ENCODE data around the gene SNX9.
"Not testable (repeated sequence)": the region's sequence is repeated elsewhere in the genome, so short reads cannot be mapped to it uniquely, and the experiment has no call there.

SNX9 gene

DNA sequence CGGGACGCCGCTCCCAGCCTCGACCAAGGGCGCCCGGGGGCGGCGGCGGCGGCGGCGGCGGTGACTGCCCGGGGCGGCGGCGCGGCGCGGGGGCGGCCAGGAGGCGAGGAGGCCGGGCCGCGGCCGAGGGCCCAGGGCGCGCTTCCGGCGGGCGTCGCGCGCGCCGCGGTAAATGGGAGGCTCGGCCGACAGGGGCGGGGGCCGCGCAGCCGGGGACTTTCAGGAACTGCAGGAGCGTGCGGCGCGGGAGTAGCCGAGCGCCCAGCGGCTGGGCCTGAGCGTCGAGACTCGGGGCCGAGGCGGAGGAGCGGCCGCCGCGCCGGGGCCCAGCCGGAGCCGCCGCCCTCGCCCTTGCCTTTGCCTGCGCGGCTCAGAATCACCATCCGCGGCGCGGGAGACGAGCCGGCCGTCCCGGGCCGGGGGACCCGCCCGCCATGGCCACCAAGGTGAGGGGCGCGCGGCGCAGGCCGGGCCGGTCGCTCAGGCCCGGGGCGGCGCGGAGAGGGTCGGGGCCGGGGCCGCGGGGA, at the start of gene SNX9:
Gene SNX9, plus strand, starts transcription at position 246 of the 527 bp plus-strand sequence. Its CDS starts 189 bp downstream, at position 435.
- peak in 1 of 2 donors; percentile 43 for DNase-seq (ENCODE audit: low read depth in 2 of 2)

DNA sequence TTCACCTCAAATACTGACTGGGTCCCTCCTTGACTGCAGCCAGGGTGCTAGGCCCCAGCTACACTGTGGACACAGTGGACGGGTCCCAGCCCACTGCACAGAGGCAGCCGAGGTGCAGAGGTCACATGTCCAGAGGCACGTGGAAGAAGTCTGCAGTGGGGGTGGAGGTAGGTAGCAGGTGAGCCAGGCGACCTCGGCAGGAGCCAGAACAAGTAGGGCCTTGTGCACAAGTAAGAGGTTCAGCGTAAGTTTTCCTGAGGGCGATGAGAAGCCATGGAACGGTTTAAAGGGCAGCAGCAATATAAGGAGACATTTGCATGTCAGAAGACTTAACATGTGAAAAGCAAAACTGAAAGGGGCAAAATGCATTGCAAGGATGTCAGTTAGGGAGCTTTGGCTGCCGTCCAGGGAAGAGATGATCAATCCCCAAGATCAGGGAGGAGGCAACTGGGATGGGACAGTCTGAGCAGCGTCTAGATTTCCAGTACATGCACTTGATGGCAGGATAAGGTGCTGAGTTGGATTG, 49.7 kb upstream of the SNX9 start:
- no peak for DNase-seq (ENCODE audit: low read depth in 2 of 2)

DNA sequence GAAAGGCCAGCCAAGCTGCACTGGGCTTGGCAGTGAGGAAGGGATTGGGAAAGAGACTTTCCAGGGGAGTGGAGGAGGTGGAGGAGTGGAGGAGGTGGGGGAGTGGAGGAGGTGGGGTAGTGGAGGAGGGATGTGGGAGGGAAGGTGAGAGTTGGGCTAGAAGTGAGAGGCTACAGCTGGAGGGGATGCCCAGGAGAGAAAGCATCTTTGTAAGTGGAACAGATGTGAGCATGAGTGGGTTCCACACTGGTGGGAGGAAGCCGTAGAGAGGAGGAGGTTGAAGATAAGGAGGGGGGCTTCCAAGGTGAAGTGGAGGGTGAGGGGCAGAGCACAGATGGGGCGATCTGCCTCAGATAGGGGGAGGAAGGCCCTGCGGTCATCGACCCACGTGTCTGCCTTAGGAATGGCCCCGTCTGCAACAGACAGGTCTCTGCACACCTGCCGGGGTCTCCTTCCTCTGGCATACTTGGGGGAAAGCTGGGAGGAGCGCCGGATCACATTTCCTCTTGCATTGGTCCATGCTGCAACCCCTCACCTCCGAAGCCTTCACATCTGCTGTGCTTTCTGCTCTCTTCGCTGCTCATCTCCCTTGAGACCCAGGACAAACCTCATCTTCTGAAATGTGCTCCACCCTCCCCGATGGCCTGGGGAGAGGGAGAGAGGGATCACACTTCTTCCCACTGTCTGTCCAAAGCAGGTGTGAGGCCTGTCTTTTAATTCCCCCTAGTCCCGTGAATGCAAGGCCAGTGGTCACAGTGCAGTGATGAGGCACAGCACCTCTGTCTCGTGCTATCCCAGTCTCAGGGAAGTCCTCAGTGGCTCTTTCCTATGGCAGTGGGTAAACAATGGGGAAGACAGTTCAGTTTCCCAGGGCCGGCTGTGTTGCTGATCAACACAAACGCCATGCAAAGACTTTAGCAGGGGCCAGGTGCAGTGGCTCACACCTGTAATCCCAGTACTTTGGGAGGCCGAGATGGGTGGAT, 48.6 kb upstream of the SNX9 start:
- DNase-seq (ENCODE audit: low read depth in 2 of 2), result no peak

DNA sequence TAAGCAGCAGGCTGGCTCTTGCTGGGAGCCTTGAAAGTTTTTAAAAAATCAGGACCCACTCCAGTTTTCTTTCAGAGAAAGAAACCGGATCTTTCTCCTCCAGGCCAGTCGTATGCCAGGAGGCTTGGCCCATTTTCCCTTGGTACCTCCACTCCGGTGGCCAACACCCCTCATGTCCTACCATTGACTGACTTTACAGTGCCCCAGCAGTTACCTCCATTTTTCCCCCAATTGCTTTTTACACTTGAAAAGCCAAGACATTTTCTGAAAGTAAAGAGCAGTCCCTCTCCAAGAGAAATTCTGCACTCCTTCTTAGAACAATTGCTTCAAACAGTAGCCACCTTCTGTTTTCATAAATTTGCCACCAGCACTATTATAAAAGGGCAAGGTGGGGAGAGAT, 47.7 kb upstream of the SNX9 start:
- no peak for DNase-seq (ENCODE audit: low read depth in 2 of 2)

DNA sequence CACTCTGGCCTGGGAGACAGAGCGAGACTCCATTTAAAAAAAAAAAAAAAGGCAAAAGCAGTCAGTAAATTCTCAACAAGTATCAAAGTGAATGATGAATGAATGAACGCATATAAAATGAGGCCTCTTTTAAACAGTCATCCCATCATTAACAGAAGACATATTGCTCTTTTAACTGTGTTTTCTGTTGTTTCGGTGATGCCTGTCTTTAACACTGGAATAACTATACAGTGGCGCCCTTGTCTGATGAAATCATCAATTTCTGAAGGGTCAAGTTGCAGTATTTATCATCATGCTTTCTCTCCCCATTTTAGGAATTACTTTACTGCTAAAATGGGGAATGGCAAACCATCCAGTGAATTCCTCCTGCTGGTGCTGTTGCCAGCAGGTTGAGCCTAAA, 45.7 kb upstream of the SNX9 start:
- DNase-seq (ENCODE audit: low read depth in 2 of 2), result no peak

DNA sequence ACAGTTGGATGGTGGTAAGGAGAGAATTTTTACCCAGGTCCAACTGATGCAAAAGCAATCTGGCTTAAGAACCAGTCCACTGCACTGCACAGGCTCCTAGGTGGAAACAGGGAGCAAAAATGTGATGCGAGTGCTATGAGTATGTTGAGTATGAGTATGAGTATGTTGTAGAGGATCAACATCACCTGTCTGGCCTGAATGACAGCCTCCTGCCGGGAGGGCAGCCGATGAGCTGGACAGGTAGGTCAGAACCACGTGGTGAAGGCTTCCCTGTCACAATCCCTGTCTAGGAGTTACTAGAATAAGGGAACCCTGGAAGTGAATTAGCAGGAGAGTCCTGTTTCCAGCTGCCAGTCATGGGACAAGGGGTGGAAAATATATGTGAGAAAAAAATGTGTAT, 44.3 kb upstream of the SNX9 start:
- DNase-seq (ENCODE audit: low read depth in 2 of 2), result no peak

DNA sequence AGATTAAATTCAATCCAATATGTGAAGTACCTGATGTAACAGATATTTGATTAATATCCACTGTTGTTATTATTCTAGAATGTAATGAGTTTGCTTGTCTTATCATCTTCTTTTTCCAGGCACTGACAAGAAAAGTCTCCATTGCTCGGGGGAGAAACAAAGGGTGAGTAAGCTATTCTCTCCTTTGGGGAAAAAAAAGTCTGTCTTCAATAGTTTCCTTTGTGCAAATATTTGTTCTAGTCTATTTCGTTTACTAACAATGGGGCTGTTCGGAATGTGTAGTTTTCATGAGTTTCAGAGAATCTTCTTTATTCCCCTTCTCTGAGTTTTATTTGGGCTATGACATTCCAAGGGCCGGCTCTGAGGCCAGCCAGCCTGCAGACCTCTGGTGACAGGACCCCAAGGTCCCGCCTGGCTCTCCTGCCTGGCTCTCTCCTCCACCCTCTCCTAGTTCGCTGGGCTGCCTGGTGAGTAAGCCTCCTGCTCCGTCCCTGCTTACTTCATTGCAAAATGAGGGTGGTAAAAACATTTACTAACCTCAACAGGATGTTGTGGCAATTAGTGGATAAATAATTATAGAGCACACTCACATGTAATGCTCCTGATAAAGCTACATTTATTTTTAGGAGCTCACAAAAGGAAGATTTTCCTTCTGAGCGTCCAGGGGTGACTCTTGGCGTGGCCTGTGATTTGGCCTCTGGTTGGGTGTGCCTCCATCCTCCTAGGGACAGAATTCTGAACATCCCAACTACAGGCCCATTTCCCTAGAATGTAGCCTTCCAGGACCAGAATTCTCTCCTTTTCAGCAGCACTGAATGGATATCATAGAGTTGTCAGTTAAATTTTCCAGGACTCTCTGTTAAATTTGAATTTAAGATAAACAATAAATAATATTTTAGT, 43.1 kb upstream of the SNX9 start:
- no peak for DNase-seq (ENCODE audit: low read depth in 2 of 2)

DNA sequence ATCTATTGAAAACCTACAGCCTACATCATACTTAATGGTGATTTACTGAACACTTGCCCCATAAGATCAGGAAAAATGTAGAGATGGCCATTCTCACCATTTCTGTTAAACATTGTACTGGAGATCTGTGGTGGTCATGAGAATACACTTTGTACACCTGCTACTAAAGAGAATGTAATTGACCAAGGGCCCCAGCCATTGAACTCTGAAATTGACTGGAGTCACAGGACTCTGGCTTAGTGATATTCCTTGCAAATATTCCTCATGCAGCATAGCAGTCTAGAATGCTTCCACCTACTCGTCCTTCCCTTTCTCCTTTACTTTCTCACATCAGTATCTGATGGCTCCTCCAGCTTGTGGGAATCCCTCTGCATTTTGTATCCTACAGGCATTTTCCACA, 37.4 kb upstream of the SNX9 start:
- DNase-seq (ENCODE audit: low read depth in 2 of 2), result no peak

DNA sequence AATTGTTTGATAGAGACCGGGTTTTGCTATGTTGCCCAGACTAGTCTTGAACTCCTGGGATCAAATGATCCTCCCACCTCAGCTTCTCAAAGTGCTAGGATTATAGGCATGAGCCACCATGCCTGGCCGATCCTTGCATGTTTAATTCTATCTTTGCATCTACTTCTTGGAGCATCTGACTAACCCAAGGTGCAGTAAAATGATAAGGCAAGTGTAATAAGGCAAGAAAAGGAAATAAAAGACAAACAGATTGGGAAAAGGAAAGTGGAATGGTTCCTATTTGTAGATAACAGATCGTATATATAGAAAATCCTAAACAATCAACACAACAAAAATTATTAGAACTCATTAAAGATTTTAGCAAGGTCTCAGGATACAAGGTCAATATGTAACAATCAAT, 36.8 kb upstream of the SNX9 start:
- DNase-seq (ENCODE audit: low read depth in 2 of 2), result no peak

DNA sequence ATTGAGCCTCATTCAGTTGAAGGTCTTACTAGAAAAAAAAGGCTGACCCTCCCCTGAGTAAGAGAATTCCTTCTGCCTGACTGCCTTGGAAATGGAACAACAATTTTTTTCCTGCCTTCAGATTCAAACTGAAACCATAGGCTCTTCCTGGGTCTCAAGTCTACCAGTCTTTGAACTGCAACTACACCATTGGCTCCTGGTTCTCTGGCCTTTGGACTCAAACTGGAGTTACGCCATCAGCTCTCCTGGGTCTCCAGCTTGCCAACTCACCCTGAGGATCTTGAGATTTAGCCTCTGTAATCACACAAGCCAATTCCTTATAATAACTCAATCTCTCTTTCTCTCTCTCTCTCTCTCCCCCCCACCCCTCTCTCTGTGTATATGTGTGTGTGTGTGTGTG, 36.0 kb upstream of the SNX9 start:
- no peak for DNase-seq (ENCODE audit: low read depth in 2 of 2)

DNA sequence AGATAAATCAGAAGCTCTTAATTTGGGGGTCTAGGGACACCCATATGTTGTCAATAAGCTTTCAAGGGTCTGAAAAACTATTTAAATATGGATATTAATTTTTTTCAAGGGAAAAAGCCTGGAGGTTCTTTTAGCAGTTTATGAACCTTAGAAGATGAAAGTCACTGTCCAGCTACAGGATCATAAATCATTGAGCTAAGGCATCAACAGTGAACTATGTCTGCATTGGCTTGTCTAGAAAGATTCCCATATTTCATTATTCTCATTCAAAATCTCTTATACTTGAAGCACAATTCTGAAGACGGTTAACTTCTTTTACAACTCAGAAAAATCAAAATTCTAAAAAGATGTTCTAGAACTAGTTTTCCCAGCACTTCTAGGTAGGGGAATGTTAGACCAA, 34.9 kb upstream of the SNX9 start:
- no peak for DNase-seq (ENCODE audit: low read depth in 2 of 2)

DNA sequence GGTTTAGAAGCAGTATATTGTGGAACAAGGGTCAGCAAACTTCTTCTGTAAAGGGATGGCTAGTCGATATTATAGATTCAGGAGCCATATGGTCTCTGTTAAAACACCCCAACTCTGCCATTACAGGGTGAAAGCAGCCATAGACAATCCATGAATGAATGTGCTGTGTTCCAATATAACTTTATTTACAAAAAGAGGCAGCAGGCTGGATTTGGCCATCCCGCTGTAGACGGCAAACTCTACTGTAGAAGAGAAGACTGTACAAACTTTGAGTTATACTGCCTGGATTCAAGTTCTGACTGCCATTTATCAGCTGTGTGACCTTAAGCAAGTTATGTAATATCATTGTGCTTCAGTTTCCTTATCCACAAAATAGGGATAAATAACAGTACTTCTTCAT, 33.7 kb upstream of the SNX9 start:
- DNase-seq (ENCODE audit: low read depth in 2 of 2), result no peak

DNA sequence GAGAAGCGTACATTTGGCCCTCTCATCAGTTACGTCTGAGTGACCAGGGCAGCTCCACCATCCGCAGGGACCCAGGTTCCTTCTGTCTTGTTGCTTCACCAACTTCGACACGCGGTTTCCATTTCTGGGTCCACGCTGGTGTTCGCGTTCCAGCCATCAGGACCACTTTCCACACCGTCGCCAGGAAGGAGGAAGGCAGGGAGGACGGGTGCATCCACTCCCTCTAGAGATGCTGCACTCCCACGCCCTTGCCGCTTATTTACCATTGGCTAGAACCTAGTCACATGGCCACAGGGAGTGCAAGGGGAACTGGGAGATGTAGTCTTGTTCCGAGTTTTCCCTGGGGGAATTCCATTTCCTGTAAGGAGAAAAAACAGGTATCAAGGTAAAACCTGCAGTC, 33.2 kb upstream of the SNX9 start:
- no peak for DNase-seq (ENCODE audit: low read depth in 2 of 2)

DNA sequence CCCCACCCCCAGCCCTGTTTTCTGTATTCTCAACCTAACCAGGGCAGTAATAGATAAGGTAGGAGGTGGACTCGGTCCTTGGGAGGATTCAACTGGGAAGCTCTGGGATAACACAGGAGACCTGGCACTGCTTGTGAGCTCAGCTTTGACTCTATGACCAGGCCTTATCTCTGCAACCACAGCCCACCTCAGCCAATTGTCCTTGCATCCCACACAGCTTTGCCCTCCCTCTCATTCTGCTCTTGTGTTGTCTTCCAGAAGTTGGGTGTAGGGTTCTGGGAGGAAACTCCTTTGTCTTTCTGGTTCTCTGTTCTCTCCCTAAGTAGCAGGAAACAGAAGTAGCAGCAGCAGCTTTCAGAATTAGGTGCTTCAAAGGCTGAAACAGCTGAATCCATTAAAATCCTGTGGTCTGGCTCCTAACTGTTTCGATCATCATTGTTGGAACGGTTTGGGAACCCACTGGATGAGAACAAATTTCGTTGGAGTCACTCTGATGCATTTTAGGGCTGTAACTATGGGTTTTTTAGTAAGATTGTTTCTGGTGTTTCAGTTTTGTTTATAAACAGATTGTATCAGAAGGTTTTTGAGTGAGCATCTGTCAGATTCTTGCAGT, 32.4 kb upstream of the SNX9 start:
- no peak for DNase-seq (ENCODE audit: low read depth in 2 of 2)

DNA sequence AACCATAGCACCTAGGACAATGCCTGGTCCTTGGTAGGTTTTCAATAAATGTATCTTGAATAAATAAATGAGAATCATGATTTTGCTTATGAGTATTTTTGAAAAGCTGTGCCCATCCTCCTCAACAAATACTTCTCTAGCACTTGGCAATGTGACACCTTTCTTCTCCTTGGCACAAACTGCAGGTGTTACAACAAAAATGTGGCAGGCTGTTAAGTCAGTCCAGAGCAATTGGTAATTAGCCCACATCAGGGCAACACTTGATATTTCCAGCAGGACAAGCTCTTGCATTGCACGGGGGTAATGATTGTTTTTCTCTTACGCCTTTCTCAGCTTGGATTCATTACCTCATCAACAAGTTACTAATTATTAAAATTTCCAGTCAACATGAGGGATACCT, 31.6 kb upstream of the SNX9 start:
- no peak for DNase-seq (ENCODE audit: low read depth in 2 of 2)

DNA sequence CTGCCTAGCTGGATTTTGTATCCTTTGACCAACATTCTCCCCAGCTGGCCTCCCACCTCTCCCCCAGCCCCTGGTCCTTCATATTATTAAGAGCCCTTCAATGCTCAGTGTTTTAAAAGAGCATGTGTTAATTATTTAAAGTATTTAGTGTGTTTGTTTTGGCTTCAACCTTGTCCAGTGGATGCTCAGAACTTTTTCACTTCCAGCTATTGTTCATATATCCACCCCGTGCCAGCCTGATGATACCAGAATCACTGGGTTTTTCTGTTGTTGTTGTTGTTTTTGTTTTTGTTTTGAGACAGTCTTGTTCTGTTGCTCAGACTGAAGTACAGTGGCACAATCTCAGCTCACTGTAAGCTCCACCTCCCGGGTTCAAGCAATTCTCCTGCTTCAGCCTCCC, 30.4 kb upstream of the SNX9 start:
- DNase-seq (ENCODE audit: low read depth in 2 of 2), result no peak

DNA sequence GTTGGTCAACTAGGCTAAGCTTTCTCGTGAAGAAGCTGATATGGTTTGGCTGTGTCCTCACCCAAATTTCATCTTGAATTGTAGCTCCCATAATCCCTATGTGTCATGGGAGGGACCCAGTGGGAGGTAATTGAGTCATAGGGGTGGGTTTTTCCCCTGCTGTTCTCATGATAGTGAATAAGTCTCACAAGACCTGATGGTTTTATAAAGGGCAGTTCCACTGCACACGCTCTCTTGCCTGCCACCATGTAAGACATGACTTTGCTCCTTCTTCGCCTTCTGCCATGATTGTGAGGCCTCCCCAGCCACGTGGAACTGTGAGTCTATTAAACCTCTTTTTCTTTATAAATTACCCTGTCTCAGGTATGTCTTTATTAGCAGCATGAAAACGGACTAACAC, 29.0 kb upstream of the SNX9 start:
- not testable (repeated sequence) for DNase-seq (ENCODE audit: low read depth in 2 of 2)

DNA sequence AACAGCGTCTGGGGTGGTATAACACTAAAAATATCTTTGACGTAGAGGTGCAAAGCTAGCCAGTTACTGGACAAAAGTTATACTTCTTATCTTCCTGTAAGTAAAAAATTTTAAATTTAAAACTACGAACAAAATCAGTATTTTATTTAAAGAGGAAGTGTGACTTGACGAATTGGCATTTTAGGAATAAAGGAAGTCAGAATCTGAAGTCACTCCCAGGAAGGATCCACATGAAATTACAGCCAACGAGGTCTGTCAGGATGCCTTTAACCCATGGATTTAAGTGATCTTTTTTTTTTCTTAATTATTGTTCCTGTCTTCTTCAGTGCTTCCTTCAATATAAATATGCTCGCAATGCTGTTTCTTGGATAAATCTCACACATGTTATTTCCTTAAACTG, 27.2 kb upstream of the SNX9 start:
- no peak for DNase-seq (ENCODE audit: low read depth in 2 of 2)

DNA sequence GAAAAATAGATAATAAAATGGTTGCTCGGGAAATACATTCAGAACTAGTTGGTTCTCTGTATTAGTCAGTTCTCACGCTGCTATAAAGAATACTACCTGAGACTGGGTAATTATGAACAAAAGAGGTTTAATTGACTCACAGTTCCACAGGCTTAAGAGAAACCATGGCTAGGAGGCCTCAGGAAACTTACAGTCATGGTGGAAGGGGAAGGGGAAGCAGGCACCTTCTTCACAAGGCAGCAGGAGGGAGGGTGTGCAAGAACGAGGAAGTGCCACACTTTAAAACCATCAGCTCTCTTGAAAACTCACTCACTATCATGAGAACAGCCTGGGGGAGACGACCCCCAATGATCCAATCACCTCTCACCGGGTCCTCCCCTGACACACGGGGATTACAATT, 24.2 kb upstream of the SNX9 start:
- DNase-seq (ENCODE audit: low read depth in 2 of 2), result no peak

DNA sequence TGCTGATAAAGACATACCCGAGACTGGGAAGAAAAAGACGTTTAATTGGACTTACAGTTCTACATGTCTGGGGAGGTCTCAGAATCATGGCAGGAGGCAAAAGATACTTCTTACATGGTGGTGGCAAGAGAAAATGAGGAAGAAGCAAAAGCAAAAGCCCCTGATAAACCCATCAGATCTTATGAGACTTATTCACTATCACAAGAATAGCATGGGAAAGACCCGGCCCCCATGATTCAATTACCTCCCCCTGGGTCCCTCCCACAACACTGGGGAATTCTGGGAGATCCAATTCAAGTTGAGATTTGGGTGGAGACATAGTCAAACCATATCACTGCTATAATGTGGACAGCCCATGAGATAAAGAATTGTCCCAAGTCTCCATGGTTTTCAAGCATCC, 23.5 kb upstream of the SNX9 start:
- not testable (repeated sequence) for DNase-seq (ENCODE audit: low read depth in 2 of 2)

DNA sequence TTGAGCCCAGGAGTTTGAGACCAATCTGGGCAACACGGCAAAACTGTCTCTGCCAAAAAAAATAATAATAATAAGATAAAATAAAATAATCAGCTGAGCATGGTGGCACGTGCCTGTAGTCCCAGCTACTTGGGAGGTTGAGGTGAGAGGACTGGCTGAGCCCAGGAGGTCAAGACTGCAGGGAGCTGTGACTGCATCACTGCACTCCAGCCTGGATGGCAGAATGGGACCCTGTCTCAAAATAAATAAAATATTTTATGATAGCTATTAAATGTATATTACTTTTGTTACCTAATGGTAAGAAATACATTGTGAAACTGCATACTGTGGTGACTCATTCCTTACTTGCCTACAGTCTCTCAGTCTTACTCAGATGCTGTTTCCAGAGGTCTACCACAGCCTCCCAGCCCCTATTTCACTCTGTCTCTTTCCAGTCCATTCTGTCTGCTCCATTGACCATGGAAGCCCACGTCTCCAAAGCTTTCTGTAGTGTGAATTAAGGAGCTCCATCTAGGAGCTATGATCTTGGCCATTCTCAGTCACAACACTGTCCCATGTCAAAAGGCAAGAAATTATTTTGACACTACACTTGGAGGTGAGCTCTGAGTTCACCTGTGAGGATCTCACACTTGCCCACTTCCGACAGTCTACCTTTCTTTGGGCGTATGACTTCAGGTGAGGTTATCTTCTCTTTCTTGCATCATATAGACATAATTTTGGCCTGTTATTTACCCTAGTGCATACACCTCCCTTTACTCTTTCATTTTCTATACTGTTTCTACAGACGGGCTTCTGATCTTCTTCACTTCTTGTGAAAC, 22.4 kb upstream of the SNX9 start:
- no peak for DNase-seq (ENCODE audit: low read depth in 2 of 2)

Data from activated CD4-positive, alpha-beta T cell treated with anti-CD3 and anti-CD28 coated beads for 24 hours (primary cell).